ENCODE results near the gene ZCRB1.
"Not testable (repeated sequence)": the region's sequence is repeated elsewhere in the genome, so short reads cannot be mapped to it uniquely, and the experiment has no call there.

Gene ZCRB1, protein sequence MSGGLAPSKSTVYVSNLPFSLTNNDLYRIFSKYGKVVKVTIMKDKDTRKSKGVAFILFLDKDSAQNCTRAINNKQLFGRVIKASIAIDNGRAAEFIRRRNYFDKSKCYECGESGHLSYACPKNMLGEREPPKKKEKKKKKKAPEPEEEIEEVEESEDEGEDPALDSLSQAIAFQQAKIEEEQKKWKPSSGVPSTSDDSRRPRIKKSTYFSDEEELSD

DNA sequence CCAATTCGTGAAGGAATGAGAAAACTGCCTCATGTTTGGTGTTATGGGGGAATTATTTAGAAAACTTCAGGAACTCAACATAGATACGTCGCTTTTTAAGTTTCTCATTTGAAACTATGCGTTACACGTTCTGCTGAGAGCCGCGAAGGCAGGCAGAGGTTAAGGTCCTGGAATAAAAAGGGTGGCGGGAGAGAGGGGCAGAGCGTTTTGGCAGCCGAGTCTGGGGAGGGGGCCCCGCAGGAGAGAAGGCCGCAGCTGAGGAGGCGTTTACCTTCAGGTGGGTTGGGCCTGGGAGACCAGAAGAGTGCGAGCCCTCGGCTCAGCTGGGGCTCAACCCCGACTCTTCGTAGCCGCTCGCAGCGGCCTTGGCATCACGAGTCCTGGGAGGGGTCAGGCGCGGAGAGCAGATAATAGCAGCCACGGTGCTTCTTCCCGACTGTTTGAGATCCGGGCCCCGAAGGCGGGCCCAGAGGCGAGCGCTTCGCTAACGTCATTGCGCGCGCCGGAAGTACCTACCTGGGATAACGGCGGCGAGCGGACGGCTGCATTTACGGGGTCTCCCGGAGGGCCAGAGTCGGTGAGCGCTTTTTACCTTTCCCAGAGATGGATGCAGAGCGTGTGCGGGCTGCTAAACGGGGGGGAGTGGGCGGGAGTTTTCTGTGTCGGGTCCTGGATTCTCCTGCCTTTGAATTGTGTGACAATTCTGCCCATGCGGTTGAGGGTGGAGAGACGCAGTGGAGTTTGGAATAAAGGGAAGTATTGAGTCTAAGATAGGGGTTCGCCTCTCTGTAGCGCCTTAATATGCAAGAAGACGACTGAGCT lies at the start of gene ZCRB1, which contains the start of gene PPHLN1:
Gene ZCRB1, minus strand, starts transcription at position 442 of the 822 bp plus-strand sequence. CDS start 1,992 bp downstream, outside the sequence.
Gene PPHLN1, plus strand, starts transcription at position 515 of the 822 bp plus-strand sequence. CDS start 9,736 bp downstream, outside the sequence.
- DNase-seq (ENCODE audit: low read depth) = peak; percentile 67

GRCh38 chr12:42373669-42374068 lies 47.8 kb upstream of the ZCRB1 start:
- no peak for DNase-seq (ENCODE audit: low read depth)

DNA sequence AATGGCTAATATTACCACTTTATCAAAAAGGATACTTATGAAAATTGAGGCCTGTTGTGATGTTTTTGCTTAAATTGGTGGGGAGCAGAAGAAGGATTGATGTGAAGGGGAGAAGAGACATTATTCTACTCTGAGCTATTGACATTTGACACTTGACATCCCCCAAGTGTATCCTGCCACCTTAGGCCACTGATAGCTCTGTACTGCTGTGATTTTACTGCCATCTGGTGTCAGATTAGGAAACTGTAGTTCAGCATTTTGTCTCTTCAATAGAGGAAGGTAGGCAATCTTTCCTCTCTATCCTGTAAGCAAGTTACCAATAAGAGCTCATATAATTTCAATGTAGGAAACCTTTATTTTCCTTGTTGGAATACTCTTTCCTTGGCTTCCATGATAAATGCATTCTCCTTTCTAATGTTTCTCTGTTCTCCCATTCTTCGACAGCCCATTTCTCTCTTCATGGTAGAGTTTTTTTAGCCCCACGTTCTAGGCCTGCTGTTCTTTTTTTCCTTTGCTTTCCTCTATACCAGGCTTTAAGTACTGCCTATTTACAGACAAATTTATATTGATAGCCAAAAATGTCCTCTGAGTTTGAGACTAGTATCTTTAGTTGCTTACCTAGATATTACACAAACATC lies 46.4 kb upstream of the ZCRB1 start:
- DNase-seq (ENCODE audit: low read depth) = peak; percentile 14

DNA sequence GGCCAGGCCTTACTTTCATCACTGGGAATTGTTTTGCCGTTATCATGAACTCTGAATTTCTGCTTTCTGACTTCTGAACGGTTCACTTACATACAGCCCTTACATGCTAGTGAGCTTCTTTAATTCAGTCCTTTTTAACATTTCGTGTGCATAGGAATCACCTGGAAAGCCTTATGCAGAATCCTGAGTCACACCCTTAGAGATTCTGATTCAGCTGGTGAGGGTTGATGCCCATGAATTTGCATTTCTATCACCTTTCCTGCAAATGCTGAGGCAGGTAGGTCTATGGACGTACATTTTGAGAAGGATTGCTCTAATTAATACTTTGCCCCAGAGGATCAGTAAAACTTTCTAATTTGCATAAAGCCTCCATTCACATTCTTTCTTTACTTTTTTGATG lies 44.1 kb upstream of the ZCRB1 start:
- DNase-seq (ENCODE audit: low read depth) = no peak

DNA sequence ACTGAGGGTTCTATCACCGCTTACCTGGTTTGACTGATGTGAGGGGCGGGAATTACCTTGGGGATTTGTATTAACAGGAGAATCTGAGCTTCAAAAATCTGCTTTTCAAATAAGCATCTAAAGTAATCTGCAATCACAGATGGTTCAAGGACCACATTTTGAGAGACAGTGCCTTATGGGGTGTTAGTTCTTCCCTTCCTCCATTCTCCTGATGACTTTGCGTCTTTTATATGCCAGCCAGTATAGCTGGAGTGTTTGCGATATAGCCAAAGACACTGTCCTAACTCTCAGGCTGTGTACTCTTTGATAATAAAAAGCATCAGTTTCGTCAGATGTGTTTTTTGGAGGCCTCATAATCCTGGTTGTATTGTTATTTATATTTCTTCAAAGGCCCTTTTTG lies 39.6 kb upstream of the ZCRB1 start:
- DNase-seq (ENCODE audit: low read depth) = no peak

DNA sequence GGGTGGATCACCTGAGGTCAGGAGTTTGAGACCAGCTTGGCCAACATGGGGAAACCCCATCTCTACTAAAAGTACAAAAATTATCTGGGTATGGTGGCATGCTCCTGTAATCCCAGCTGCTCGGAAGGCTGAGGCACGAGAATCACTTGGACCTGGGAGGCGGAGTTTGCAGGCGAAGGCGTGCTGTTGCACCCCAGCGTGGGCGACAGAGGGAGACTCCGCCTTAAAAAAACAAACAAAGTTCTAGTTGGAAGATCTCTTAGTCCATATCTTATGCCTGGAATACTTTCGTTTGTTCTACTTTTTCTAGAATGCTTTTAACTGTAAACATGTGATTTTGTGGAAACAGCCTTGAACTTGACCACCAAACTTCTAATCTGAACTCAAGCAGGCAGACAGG lies 38.8 kb upstream of the ZCRB1 start:
- no peak for DNase-seq (ENCODE audit: low read depth)

GRCh38 chr12:42362647-42363260 lies 36.9 kb upstream of the ZCRB1 start:
- no peak for DNase-seq (ENCODE audit: low read depth)

- no peak for DNase-seq (ENCODE audit: low read depth)
These were observed 36.2 kb upstream of the ZCRB1 start for GRCh38 chr12:42361909-42362646.

DNA sequence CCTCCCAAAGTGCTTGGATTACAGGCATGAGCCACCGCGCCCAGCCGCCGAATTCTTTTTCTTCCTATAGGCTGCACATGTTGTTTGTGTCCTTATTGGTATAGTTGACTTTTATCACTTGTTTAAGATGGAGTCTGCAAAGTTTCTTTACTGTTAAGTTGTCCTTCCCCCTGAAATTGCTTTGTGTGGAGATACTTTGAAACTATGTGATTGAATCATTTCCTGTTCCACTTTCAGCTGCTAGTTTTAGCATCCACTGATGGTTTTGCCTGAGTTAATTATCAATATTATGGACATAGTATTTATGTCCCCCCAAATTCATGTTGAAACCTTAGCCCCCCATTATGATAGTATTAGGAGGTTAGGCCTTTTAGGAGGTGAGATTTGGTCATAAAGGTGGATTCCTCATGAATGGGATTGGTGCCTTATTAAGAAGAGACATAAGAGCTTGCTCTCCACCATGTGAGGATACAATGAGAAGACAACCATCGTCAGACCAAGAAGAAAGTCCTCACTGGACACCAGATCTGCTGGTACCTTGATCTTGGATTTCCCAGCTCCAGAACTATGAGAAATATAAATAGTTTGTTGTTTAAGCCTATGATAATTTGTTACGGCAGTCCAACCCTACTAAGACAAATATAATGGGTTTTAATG lies 35.0 kb upstream of the ZCRB1 start:
- no peak for DNase-seq (ENCODE audit: low read depth)

DNA sequence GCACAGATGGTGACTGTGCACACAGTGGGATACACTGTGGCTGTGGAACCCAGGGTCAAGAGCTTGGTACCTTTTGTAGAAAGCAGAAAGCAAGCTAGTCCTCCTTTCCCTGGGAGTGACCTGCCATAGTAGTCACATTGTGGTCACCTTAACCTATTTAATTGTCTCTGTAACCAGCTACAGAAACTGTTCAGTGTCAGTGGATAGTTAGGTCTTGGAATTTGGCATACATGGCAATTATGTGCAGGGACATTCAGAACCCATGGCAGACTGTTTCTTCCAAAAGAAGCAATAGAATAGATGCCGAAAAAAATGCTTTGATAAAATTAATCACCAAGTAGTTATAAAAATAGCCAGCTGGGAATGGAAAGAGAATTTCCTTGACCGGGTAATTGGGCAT lies 30.4 kb upstream of the ZCRB1 start:
- DNase-seq (ENCODE audit: low read depth) = no peak

DNA sequence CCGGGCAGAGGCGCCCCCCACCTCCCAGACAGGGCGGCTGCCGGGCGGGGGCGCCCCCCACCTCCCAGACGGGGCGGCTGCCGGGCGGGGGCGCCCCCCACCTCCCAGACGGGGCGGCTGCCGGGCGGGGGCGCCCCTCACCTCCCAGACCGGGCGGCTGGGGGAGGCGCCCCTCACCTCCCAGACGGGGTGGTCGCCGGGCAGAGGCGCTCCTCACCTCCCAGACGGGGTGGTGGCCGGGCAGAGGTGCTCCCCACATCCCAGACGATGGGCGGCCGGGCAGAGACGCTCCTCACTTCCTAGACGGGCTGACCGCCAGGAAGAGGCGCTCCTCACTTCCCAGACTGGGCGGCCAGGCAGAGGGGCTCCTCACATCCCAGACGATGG lies 24.1 kb upstream of the ZCRB1 start:
- DNase-seq (ENCODE audit: low read depth) = not testable (repeated sequence)

DNA sequence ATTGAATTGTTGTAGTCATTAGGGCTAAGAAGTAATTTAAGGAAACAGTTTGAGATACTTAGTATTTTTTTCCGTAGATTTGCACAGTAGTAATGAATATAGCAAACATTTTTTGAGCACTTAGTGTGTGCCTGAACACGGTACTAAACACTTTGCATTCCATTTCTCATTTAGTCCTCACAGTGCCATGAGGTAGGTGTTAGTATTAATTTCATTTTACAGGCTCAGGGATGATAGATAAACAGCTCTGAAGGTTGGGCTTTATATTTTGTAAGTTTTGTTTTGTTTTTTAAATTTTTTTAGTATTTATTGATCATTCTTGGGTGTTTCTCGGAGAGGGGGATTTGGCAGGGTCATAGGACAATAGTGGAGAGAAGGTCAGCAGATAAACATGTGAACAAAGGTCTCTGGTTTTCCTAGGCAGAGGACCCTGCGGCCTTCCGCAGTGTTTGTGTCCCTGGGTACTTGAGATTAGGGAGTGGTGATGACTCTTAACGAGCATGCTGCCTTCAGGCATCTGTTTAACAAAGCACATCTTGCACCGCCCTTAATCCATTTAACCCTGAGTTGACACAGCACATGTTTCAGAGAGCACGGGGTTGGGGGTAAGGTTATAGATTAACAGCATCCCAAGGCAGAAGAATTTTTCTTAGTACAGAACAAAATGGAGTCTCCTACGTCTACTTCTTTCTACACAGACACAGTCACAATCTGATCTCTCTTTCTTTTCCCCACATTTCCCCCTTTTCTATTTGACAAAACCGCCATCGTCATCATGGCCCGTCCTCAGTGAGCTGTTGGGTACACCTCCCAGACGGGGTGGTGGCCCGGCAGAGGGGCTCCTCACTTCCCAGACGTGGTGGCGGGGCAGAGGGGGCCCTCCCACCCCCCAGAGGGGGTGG lies 23.5 kb upstream of the ZCRB1 start:
- not testable (repeated sequence) for DNase-seq (ENCODE audit: low read depth)

GRCh38 chr12:42346403-42347002 lies 20.6 kb upstream of the ZCRB1 start:
- DNase-seq (ENCODE audit: low read depth) = no peak

- DNase-seq (ENCODE audit: low read depth) = no peak
These were observed 17.8 kb upstream of the ZCRB1 start for GRCh38 chr12:42343721-42344120.

DNA sequence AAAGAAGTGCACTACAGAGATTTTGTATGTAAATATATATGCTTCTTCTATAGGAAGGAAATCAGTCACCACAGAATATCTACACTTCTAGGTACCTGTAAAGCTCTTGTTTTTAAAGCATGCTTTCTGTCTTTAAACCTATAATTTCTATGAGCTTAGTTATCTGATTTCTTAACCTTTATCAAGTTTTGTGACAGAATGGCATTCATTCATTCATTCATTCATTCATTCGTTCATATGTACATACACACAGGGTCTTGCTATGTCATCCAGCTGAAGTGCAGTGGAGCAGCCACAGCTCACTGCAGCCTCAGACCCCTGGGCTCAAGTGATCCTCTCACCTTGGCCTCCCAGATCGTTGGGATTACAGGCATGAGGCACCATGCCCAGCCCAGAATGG lies 16.1 kb upstream of the ZCRB1 start:
- no peak for DNase-seq (ENCODE audit: low read depth)

DNA sequence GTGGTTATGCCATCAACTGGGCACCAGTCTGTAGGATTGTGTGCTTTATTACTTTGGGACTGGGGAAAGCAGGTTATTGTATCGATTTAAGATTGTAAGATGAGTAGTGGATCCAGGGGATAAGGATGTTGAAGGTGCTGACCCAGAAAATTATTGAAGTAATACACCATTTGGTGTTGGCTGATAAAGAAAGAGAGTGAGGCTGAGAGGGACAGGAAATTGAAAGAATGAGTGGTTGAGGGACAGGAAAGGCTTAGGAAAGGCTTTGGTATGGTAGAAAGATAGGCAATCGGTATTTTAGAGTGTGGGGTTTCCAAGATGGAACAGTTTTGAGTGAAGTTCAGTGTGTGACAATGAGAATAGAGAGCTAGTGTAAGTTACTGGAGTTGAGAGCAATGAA lies 12.4 kb upstream of the ZCRB1 start:
- DNase-seq (ENCODE audit: low read depth) = no peak

DNA sequence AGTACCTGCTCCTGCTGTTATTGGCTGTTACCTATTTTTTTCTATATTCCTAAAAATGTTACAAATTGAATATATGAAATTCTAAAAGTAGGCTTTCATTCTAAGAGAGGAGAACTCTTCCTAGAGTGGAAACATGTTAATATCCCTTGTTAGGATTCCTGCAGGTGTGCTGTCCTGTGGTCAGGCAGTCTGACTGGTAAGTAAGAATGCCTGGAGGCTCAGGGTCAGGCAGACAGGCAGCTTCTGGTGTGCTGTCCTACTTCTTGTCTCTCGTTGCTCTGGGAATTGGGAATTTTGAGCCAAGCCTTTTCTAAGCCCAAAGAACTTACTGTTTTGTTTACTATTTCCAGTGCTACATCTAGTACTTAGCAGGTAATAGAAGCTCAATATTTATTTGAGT lies 10.4 kb upstream of the ZCRB1 start:
- DNase-seq (ENCODE audit: low read depth) = no peak

GRCh38 chr12:42332301-42333285 lies 6.7 kb upstream of the ZCRB1 start:
- DNase-seq (ENCODE audit: low read depth) = peak; percentile 20

- DNase-seq (ENCODE audit: low read depth) = not testable (repeated sequence)
These were observed 4.2 kb upstream of the ZCRB1 start for GRCh38 chr12:42330097-42330496.
